HG03045 (cell line): ENCODE results near the gene IGF2BP2.
"Not testable (repeated sequence)": the region's sequence is repeated elsewhere in the genome, so short reads cannot be mapped to it uniquely, and the experiment has no call there.

Source experiments
- ATAC-seq: cut with Tn5 transposase; IDR thresholded peaks from one replicate; pipeline ENCODE4 v1.9.1; 2021; ENCODE audit warnings: mild to moderate bottlenecking, moderate library complexity; ENCODE audit not compliant: unreplicated experiment

The IGF2BP2 gene

GRCh38 chr3:185813205-185813604 lies 11.6 kb downstream of the IGF2BP2 start:
- no peak for ATAC-seq

GRCh38 chr3:185807445-185808068 lies 17.3 kb downstream of the IGF2BP2 start:
- no peak for ATAC-seq

- not testable (repeated sequence) for ATAC-seq
These were observed 26.1 kb downstream of the IGF2BP2 start for GRCh38 chr3:185798831-185799110.

- ATAC-seq, result no peak
These were observed 26.6 kb downstream of the IGF2BP2 start for GRCh38 chr3:185797993-185798830.

- ATAC-seq, result no peak
These were observed 27.5 kb downstream of the IGF2BP2 start for GRCh38 chr3:185797108-185797881.

- no peak for ATAC-seq
These were observed 28.3 kb downstream of the IGF2BP2 start for GRCh38 chr3:185796431-185797107.

- no peak for ATAC-seq
These were observed 31.5 kb downstream of the IGF2BP2 start for GRCh38 chr3:185793381-185793780.

- ATAC-seq, result no peak
These were observed 31.9 kb downstream of the IGF2BP2 start for GRCh38 chr3:185792955-185793354.

- ATAC-seq, result no peak
These were observed 34.7 kb downstream of the IGF2BP2 start for GRCh38 chr3:185789891-185790830.

GRCh38 chr3:185789134-185789533 lies 35.7 kb downstream of the IGF2BP2 start:
- no peak for ATAC-seq

GRCh38 chr3:185788292-185788691 lies 36.5 kb downstream of the IGF2BP2 start:
- no peak for ATAC-seq

GRCh38 chr3:185786956-185787877 lies 37.6 kb downstream of the IGF2BP2 start:
- no peak for ATAC-seq

- not testable (repeated sequence) for ATAC-seq
These were observed 38.6 kb downstream of the IGF2BP2 start for GRCh38 chr3:185786258-185786657.

GRCh38 chr3:185784317-185784716 lies 40.5 kb downstream of the IGF2BP2 start:
- ATAC-seq, result no peak

GRCh38 chr3:185781759-185782158 lies 43.1 kb downstream of the IGF2BP2 start:
- ATAC-seq, result no peak

- ATAC-seq, result no peak
These were observed 45.4 kb downstream of the IGF2BP2 start for GRCh38 chr3:185779461-185779860.

- no peak for ATAC-seq
These were observed 46.0 kb downstream of the IGF2BP2 start for GRCh38 chr3:185778821-185779220.

GRCh38 chr3:185778094-185778493 lies 46.7 kb downstream of the IGF2BP2 start:
- ATAC-seq, result no peak

GRCh38 chr3:185770109-185770508 lies 54.7 kb downstream of the IGF2BP2 start:
- ATAC-seq, result no peak
